ENCODE results near the gene TTC39B.

- TF ChIP-seq CTCF (IDR thresholded peaks at IDR 0.05) (no peak), ZFX (IDR thresholded peaks at IDR 0.05; ENCODE audit: borderline replicate concordance) (no peak)
Observed at GRCh38 chr9:15293804-15294316, 13.2 kb downstream of the TTC39B start.
